KMS-11 (cell line): ENCODE measurements around the gene FRAS1.

Experiments
- H2AFZ ChIP-seq: fragments of 200-600 bp; sonication (generic); 2 replicates; pipeline ENCODE4 v1.6.1; 2016; ENCODE audit warnings: antibody characterized with exemption, mixed run types, low read depth
- H3K27ac ChIP-seq: fragments of 200-600 bp; sonication (generic); 2 replicates; pipeline ENCODE4 v1.6.1; 2016; ENCODE audit warnings: mild to moderate bottlenecking, mixed run types
- H3K27me3 ChIP-seq: fragments of 200-600 bp; sonication (generic); 2 replicates; pipeline ENCODE4 v1.6.1; 2017; ENCODE audit warnings: mild to moderate bottlenecking, low read depth, mixed run types, moderate library complexity; ENCODE audit not compliant: insufficient read depth
- H3K36me3 ChIP-seq: fragments of 200-600 bp; sonication (generic); 2 replicates; pipeline ENCODE4 v1.6.1; 2017; ENCODE audit warnings: mild to moderate bottlenecking, mixed run types; ENCODE audit not compliant: insufficient read depth
- H3K4me1 ChIP-seq: fragments of 200-600 bp; sonication (generic); 2 replicates; pipeline ENCODE4 v1.6.1; 2016; ENCODE audit warnings: mild to moderate bottlenecking, low read depth, mixed run types; ENCODE audit not compliant: poor library complexity, severe bottlenecking
- H3K4me2 ChIP-seq: fragments of 200-600 bp; sonication (generic); 2 replicates; pipeline ENCODE4 v1.7.0; 2016; ENCODE audit warnings: mild to moderate bottlenecking, mixed run types
- H3K4me3 ChIP-seq: fragments of 200-600 bp; sonication (generic); IDR thresholded peaks from 2 replicates; pipeline ENCODE4 v1.6.1; 2017; ENCODE audit warnings: low read depth, low read length, mixed read lengths; ENCODE audit not compliant: insufficient read depth
- H3K79me2 ChIP-seq: fragments of 200-600 bp; sonication (generic); 2 replicates; pipeline ENCODE4 v1.6.1; 2016; ENCODE audit warnings: low read depth, mixed run types; ENCODE audit not compliant: insufficient read depth
- H3K9ac ChIP-seq: fragments of 200-600 bp; sonication (generic); 2 replicates; pipeline ENCODE4 v1.6.1; 2016; ENCODE audit warnings: mild to moderate bottlenecking, mixed run types
- H4K20me1 ChIP-seq: fragments of 200-600 bp; sonication (generic); 2 replicates; pipeline ENCODE4 v1.6.1; 2016; ENCODE audit warnings: mild to moderate bottlenecking, mixed run types; ENCODE audit not compliant: insufficient read depth
- TF ChIP-seq, protein P1 (sequence below): fragments of 200-600 bp; sonication (generic); conservative IDR thresholded peaks from 2 replicates; pipeline ENCODE4 v1.6.1; 2017; ENCODE audit warnings: low read depth, mild to moderate bottlenecking, antibody characterized with exemption, low read length, moderate library complexity, mixed read lengths

FRAS1 gene

DNA sequence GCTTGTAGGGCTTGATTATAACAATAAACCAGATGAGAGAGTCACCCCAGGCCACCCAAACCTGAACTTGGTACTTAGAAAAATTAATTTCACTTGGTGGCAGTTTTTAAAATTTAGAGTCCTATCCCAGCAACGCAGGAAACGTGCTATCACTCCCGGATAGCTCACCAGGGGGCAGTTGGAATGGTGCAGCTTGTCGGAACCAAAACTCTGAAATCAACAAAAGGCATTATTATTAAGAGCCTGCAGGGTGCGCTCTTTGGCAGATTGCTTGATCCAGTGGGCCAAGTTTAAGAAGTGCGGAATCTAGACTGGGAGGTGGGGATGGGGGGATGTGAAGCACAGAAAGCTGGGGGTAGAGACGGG lies 2.4 kb downstream of the FRAS1 start:
- peak overlapping the region; percentile 57; the same call in 1 of the 2 replicates for H3K9ac ChIP-seq
- H3K4me3 ChIP-seq: no peak overlapping the region
- no peaks in the 10 kb centered on the region for H3K79me2 ChIP-seq
- no peak overlapping the region for H3K27ac ChIP-seq
- TF ChIP-seq, protein P1, sequence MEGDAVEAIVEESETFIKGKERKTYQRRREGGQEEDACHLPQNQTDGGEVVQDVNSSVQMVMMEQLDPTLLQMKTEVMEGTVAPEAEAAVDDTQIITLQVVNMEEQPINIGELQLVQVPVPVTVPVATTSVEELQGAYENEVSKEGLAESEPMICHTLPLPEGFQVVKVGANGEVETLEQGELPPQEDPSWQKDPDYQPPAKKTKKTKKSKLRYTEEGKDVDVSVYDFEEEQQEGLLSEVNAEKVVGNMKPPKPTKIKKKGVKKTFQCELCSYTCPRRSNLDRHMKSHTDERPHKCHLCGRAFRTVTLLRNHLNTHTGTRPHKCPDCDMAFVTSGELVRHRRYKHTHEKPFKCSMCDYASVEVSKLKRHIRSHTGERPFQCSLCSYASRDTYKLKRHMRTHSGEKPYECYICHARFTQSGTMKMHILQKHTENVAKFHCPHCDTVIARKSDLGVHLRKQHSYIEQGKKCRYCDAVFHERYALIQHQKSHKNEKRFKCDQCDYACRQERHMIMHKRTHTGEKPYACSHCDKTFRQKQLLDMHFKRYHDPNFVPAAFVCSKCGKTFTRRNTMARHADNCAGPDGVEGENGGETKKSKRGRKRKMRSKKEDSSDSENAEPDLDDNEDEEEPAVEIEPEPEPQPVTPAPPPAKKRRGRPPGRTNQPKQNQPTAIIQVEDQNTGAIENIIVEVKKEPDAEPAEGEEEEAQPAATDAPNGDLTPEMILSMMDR: peak; percentile 84
- peak overlapping the region; percentile 81 for H3K4me2 ChIP-seq
- no peaks in the 10 kb centered on the region for H3K4me1 ChIP-seq
- H3K36me3 ChIP-seq: no peaks in the 10 kb centered on the region
- H2AFZ ChIP-seq: peak overlapping the region; percentile 98
- H3K27me3 ChIP-seq: no peaks in the 10 kb centered on the region; the same call in 1 of the 2 replicates
- no peaks in the 10 kb centered on the region for H4K20me1 ChIP-seq

GRCh38 chr4:78059938-78060337 lies 2.8 kb downstream of the FRAS1 start:
- Histone ChIP-seq H2AFZ (no peak overlapping the region), H3K4me3 (no peak overlapping the region), H3K4me2 (no peak overlapping the region), H4K20me1 (no peaks in the 10 kb centered on the region), H3K36me3 (no peaks in the 10 kb centered on the region), H3K27me3 (no peaks in the 10 kb centered on the region; the same call in 1 of the 2 replicates), H3K4me1 (no peaks in the 10 kb centered on the region), H3K79me2 (no peaks in the 10 kb centered on the region), H3K9ac (no peak overlapping the region), H3K27ac (no peak overlapping the region)
- TF ChIP-seq, protein P1: no peak

- Histone ChIP-seq H3K4me2 (no peak overlapping the region), H3K79me2 (no peaks in the 10 kb centered on the region), H3K9ac (no peak overlapping the region), H3K27ac (no peak overlapping the region), H3K4me1 (no peaks in the 10 kb centered on the region), H2AFZ (no peak overlapping the region), H3K36me3 (no peaks in the 10 kb centered on the region), H3K27me3 (no peaks in the 10 kb centered on the region; the same call in 1 of the 2 replicates), H4K20me1 (no peaks in the 10 kb centered on the region), H3K4me3 (no peak overlapping the region)
- TF ChIP-seq, protein P1: no peak
Observed at GRCh38 chr4:78061939-78062570, 4.9 kb downstream of the FRAS1 start.

- Histone ChIP-seq H3K27ac (no peak overlapping the region), H3K4me1 (no peaks in the 10 kb centered on the region), H3K9ac (no peak overlapping the region), H3K79me2 (no peaks in the 10 kb centered on the region), H3K4me3 (no peak overlapping the region), H4K20me1 (no peaks in the 10 kb centered on the region), H3K27me3 (no peaks in the 10 kb centered on the region), H2AFZ (no peak overlapping the region), H3K4me2 (no peak overlapping the region), H3K36me3 (no peaks in the 10 kb centered on the region)
- TF ChIP-seq, protein P1: no peak
Observed at GRCh38 chr4:78065508-78066192, 8.5 kb downstream of the FRAS1 start.
